Testis (tissue), 2 donors: ENCODE measurements around the gene SPRY4.

Source experiments
- CTCF ChIP-seq, 3 experiments: fragments of 450-650 bp in 2 of 3; fragments of 200-600 bp in 1 of 3; sonication (generic) in 1 of 3; IDR thresholded peaks; one replicate each; pipeline ENCODE4 v1.5.1; 2016 to 2019; ENCODE audit warnings: antibody characterized with exemption in 3 of 3, mild to moderate bottlenecking in 2 of 3, moderate library complexity in 1 of 3
- POLR2A ChIP-seq: fragments of 450-650 bp; IDR thresholded peaks from one replicate; pipeline ENCODE4 v1.6.1; 2017; ENCODE audit warnings: antibody characterized with exemption, mild to moderate bottlenecking, moderate library complexity

GRCh38 chr5:142324871-142325724, at the start of gene SPRY4:
- TF ChIP-seq CTCF (IDR thresholded peaks at IDR 0.05) (peak in 1 of 3 experiments; percentile 1), POLR2A (no peak)
